Left hindlimb (tissue), 1 donor: ENCODE results near the gene SPINK14.

Experiments
- DNase-seq: peaks from one replicate; pipeline ENCODE4 v3.0.0-alpha.2; 2018

Gene SPINK14, protein sequence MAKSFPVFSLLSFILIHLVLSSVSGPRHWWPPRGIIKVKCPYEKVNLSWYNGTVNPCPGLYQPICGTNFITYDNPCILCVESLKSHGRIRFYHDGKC

DNA sequence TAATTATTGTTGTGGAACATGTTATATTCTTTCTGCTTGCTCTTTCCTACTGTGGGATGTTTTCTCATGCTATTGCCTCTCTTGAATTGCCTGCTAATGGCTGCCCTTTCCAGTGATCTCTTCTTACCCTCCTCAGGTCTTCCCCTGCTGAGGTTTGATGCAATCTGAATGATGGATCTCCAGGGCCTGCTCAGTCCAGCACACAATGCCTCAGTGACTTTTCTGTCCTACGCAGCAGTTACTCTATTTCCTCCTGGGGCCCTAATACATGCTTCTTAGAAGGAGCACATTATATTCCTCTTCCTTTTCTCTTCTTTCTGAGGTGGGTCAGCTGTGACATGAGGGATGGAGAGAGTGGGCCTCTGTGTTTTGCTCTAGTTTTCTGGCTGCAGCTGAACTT is at the start of gene SPINK14:
Gene SPINK14, plus strand, starts transcription at position 301 of the 400 bp plus-strand sequence. CDS start 1,187 bp downstream, outside the sequence.
- no peak for DNase-seq

DNA sequence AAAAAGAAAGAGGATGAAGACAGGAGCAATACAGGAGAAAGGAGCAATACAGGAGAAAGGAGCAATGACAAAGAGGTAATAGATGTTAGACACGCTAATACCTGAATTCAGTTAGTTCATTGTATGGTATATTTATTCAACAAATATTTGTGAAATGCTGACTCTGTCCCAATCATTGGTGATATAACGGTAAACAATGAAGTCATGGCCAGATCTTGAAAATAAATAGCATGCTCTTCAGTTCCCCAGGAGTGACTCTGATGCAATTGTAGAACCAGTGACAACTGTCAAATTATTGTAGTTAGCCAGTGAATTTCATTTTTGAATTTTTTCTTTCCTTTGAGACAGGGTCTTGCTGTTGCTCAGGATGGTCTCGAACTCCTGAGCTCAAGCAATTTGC is 48.0 kb upstream of the SPINK14 start:
- DNase-seq: no peak

DNA sequence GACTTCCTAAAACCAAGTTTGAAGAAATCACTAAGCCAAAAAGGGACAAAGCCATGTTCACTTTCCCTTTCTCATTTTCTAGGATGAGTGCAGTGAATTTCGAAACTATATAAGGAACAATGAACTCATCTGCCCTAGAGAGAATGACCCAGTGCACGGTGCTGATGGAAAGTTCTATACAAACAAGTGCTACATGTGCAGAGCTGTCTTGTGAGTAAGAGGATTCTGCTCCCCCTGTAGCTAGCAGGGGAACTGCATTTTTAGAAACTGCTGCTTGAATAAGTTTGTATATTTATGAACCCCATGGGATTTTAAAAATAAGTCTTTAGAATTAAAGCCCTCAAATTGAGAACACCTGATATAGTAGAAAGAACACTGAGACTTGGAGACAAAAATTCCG is 42.7 kb upstream of the SPINK14 start:
- DNase-seq: no peak

DNA sequence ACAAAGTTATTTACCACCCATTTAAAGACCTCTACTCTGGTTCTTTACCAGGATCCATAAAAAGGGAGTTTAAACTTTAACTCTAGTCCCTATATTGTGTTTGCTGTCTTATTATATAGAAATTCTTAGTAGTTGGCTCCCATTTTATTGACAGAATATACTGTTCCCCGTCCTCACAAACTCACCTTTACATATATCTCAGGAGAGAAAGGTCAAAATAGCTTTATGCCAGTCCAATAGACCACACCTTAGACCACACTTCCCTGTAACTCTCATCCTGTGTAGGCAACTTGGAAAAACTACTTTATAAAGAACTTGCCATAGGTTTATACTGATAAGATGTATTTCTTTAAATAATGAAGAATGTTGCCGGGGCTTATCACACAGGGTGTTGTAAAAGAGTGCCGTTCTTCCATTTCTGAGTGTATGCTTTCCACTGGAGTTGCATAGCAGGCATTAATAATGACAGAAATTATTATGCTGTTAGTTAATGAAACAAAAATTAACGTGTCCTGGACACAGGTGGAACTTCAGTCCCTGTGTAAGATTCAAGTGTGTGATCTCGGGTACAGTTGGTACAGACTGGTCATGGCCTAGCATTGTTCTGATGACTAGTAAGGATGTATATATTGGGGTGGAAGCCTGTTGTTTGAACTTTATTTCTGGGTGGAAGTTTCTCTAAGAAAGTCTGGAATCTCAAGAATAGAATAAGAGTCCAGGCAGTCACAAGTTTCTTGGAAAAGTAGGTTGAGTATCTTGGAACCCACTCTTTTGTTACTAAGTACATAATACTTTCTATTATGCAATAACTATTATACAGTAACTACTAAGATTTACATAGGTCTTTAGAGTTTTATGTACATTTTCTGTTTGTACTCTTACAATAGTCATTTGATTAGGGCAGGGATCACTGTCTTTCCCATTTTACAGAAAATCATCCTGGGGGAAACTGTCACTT is 33.0 kb upstream of the SPINK14 start:
- DNase-seq: no peak

DNA sequence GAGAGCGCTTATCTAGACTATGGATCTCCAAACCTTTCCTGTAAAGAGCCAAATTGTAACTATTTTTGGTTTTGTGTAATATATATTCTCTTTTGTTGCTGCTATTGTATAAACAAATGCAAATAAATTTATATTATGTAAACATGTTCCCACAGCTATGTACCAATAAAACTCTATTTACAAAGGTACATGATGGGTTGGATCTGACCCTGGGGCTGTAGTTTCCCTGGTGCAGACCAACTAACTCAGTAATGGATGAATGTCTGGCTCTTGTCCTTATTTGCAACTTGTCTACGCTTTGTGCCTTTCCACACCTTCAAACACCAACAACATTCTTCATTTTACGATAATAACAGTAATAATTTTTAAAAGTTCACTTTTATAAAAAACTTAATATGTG is 27.5 kb upstream of the SPINK14 start:
- DNase-seq: no peak

DNA sequence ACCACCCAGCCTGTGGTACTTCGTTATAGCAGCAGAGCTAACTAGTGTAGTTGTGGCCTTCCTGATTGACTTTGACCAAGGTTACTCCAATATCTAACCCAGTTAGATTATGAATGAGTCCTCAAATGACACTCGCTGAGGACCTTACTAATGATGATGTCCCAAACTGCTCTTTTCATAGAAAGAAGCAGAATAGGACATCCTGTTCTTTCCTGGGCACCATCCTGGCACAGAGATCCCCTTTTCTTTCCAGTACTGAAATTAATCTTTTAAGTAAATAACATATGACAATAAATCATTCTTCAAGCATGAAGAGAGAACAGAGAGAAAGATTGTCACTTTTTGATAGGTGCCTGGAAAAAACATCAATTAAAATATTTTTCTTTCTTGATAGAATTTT is 26.7 kb upstream of the SPINK14 start:
- DNase-seq: no peak

DNA sequence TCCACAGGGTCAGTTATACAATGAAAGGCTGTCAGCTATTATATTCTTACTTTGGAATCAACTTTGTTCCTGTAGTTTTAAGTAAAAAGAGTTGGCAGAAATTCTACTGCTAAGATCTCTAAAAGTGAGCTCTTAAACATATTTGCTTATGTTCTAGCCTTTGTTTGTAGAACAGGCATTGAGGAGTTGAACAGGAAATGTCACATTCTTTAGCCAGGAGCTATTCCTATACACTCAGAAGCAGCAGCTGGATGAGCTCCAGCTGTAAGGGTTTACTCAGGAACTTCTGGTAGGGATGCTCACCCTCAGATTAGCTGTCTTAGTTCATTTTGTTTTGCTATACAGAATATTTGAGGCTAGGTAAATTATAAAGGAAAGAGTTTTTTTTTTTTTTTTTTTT is 22.4 kb upstream of the SPINK14 start:
- no peak for DNase-seq

DNA sequence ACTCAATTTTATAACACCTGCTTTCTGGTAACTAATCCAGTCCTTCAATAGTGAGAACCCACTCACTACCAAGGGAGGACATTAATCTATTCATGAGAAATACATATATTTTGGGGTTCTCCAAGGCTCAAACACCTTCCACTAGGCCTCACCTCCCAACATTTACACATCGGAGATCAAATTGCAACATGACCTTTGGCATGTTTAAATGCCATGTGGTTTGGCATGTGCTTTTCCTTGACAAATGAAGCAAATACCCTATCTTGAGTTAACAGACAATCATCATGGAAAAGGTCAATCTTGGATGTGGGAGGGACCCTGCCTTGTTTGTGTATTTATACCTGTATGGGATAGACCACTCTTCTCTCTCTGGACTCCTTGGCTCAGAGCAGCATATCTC is 21.9 kb upstream of the SPINK14 start:
- DNase-seq: no peak

DNA sequence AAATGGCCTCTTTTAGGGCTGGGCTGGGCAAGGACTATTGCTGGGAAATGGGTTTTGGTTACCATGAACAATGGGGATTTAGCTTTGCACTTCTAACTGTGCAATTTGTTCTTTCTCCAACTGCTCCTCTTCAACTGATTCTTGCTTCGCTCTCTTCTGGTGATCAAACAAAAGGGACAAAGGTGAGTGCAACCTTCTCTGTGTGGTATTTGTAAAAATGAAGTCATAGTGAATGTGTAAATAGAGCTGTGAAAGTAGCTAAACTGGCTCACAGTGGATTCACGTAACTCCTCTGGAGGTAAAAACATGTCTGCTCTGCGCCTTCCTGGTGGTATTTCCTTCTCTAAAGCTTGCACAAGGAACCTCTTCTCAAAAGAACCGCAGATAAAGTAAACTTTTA is 20.9 kb upstream of the SPINK14 start:
- no peak for DNase-seq

DNA sequence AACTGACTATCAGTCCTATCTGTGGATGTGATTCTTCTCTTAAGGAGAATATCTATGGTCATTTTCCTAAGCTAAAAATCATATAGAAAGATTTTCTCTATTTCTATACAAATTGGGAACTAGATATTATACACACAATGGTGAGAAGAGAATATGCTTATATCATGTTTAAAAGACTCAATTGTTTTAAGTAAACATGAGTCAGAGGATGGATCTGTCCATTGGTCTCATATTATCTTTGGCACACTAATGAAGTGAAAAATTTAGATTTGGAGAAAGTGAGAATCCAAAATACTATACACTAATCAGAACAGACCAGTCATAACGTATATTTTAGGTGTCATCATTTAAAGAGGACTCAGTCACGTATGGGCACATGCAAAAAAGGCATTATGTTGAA is 16.5 kb upstream of the SPINK14 start:
- DNase-seq: no peak

DNA sequence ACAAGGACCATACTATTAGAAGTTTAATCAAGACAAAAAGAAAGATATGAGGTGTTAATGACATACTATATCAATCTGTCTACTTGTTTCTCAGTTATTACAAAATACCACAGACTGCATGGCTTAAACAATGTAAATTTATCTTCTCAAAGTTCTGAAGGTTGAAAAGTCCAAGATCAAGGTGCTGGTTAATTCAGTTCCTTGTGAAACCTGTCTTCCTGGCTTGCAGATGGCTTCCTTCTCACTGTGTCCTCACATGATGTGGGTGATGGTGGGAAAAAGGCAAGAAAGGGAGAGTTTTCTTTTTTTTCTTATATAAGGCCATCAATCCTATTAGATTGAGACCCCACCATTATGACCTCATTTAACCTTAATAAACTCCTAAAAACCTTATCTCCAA is 15.6 kb upstream of the SPINK14 start:
- DNase-seq: no peak

DNA sequence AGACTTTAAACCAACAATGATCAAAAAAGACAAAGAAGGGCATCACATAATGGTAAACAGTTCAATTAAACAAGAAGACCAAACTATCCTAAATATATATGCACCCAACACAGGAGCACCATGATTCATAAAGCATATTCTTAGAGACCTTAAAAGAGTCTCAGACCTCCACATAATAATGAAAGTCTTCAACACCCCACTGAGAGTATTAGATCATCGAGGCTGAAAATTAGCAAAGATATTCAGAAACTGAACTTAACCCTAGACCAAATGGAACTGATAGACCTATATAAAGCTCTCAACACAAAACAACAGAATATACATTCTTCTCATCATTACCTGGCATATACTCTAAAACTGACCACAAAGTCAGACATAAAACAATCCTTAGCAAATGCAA is 11.7 kb upstream of the SPINK14 start:
- DNase-seq: no peak

DNA sequence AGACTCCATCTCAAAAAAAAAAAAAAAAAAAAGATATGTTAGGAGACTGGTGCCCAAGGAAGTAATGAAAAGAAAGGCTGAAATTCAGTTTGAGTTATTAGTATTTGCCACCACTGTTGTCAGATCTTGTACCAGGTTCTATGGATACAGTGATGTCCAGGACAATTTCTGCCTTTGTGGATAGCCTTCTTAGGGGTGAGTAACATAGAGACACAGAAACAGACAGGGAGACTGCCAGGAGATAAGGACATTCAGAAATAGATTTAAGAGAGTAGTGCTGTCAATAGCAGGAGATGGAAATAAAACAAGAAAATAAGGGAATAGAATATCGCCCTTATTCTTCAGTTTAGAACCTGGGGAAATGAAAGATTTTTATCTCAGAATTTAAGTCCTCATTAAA is 6.3 kb upstream of the SPINK14 start:
- no peak for DNase-seq

DNA sequence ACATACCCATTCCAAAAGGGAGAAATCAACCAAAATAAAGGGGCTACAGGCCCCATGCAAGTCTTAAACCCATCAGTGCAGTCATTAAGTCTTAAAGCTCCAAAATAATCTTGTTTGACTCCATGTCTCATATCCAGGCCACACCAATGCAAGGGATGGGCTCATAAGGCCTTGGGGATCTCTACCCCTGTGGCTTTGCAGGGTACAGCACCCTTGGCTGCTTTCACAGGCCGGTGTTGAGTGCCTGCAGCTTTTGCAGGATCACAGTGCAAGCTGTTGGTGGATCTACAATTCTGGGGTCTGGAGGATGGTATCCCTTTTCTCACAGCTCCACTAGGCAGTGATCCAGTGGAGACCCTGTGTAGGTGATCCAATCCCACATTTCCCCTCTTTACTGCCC is 5.0 kb upstream of the SPINK14 start:
- no peak for DNase-seq

DNA sequence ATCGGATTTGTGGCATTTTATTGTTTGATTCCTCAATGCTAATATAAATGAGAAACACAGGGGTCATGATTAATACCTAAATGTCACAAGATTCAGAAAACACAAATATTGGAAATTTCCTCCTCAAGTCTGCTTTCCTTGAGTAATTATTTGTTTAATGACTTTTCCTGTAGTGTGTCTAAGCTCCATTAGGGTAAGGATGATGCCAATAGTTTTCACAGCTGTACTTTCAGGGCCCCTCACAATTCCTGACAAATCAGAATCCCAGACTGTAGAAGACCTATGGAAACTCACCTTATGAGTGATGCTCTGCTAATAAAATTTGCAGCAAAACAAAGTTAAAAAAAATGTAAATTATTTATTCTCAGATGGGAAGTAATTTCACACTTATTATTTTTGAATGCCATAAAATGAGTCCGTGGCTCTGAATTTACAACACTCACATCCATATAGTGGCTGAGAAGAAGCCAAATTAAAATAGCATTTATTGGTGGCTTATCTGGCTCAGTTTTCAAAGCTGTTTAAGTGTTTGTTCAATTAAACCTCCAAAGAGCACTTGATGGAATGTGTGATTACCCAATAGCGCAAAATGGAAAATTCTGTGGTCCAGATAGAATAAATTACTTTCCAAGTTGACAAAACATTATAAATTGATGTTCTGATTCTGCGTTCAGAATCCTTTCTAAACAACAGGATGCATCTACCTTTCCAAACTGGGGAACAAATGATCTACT is 1.6 kb upstream of the SPINK14 start:
- DNase-seq: no peak

DNA sequence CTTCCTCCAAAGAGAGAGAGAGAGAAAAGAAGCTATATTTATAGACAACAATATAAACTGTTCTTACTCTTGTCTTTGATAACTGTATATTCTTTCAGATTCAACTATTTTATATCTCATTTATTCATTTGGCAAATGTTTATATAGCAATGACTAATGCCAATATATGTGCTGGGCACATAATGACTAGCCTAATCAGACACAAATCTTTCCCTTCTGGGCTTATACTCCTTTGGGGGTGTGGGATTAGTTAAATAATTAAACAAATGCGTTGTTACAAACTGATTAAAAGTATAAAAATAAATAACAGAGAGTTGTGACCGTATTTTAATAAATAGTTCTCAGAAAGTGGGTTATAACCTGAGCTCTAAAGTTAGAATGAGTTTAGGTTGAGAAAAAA is 4.0 kb downstream of the SPINK14 start:
- no peak for DNase-seq

DNA sequence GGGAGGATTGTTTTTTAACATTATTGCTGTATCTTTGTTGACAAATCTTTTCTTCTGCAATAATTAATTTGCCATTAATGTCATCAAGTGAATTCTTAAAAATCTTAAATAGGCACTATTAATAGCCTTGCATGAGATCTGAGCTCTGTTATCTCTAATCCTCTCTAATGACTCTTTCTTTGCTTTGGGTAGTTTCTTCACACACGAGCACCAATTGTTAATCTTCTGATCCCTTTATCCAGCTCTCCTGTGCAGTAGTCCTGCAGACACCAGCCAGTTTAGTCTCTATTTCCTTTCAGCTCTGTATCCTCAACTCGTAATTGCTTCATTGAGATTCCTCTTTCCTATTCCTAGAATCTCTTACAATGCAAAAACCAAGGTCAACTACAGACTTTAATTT is 8.1 kb downstream of the SPINK14 start:
- DNase-seq: no peak

DNA sequence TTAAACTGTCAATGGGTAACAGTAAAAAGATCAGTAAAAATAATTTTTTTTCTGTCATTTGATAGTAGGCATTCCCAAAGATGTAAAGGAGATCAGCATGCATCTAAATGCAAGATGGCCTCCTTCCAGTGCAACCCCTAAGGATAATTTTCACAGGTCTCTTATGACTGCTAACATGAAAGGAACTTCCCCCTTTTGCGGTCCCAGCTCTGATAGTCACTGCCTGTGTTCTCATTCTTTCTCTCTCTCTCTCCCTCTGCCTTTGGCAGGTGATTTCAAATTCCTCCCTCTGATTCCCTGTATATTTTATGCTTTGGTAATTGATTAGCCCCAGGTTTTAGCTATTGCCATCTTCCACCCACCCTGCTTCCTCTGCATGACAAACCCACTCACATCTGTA is 8.9 kb downstream of the SPINK14 start:
- DNase-seq: no peak

DNA sequence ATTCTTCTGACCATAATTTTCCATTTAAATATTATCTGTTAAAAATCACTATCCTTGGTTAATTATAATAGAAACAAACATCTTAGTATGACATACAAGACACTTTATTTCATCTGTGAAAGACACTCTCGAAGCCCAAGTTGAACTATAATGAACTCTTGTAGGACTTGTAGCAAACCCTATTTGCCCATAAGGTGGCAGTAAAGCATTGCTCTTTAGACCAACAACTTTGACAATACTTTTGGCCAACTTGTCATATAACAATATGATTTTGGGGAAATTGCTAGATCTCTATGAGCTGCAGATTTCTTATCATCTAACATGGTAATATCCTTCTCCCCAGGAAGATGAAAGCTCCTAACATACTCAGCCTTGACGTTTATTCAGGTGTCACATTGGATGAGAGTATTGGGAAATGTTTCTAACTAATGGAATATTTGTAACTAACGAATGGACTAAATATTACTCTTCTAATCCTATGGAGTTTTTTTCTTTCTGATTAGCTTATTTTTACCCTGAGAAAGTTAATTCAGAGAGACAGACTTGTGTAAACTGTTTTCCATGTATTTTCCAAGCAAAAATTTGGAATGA is 11.0 kb downstream of the SPINK14 start:
- no peak for DNase-seq

DNA sequence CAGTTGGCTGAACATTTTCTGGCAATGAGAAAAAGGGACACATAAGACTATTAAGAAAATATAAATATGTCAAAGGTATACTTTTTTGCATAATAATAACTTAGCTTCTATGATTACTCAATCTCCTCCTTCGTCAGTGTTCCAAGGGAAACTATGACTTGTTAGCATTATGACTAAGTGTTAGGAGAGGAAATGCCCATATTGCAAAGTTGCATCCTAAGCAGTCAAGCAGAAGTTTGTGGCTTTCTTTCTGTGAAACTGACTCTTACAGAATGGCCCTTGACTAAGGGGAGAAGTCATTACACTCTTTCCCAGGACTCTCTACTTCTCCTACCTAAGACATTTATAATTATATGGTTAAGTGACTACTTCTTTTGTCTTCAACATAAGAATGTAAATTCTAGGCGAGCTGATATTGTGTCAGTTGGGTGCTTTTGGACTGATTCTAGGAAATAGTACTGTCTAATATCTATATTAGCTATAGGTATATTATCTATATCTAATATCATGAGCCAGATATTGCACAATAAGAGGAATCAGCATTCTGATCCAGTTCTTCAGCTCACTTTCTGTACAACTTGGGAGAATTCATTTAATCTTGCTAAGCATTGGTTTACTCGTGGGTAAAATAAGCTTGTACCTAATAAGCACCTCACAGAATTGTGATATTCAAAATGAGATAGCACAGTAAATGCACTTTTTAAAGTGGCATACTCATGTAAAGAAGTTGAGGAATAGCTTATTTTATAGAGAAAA is 18.1 kb downstream of the SPINK14 start:
- no peak for DNase-seq

DNA sequence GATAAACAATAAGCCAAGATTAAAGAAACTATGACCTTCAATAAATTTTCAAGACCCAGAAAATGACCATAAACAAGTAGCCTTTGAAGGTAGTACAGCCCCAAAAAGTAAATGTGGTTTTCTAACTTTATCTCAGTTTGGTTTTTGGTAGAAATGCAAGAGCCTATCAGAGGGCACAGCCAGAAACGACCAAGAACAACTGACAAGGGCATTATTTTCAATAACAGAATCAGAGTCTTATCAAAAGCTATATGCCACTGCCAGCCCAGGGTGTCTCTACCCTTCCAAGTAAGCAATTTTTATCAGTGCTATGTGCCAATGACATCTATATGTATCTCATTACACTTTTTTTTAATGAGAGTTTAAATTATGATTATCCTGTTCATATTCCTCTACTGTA is 22.7 kb downstream of the SPINK14 start:
- no peak for DNase-seq

DNA sequence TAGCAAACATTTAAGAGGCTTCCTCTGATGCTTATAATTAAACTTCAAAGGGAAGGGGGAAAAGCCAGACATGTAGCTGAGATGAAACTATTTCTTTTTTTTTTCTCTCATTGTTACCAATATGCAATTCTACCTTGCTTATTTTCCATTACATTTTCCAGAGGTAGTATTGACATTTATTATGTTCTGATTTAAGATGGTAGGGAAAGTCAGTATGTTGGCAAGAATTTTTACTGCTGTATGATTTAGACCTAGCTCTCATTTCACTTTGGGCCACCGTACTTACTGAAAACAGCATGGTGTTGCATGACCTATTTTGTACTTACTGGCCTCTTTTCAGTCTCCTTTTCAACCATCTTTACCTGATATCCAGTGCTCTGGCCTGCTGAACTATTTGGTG is 24.9 kb downstream of the SPINK14 start:
- no peak for DNase-seq

DNA sequence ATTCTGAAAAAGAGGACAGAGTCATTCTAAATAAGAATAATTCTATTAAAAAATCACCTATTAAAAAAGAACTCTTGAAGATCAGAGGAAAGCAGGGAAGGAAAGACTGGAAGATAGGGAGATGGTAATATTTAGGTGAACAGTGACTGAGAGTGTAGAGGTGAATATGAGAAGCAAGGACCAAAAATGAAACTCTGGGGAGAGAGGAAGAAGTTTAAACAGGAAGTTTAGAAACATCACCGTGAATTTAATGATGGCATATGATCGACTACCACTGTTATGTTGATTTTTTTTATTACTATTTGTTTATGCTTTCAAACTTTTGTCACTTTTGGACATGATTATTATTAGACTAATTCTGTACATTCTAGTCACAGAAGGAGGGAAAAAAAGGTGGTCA is 32.8 kb downstream of the SPINK14 start:
- no peak for DNase-seq
